Measurements from ENCODE around the gene FAM149A.

FAM149A gene

DNA sequence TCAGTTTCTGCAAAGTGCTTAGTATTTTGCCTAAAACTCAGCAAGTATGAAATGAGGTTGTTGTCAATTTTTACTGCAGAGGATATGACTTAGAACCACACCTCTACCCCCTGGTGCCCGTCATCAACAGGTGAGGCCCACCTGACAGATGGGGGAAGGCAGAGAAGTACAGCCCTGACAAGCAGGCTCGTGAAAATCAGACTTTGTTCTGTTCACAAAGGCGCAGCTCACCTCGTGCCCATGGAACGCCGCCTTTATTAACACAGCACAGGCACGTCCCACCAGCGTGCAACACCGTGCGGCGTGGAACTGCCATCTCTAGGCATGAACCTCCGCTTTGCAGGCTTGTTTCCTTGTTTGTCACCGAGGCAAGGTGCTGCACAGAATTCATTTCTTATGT, 100.2 kb downstream of the FAM149A start:
- no peak for DNase-seq

DNA sequence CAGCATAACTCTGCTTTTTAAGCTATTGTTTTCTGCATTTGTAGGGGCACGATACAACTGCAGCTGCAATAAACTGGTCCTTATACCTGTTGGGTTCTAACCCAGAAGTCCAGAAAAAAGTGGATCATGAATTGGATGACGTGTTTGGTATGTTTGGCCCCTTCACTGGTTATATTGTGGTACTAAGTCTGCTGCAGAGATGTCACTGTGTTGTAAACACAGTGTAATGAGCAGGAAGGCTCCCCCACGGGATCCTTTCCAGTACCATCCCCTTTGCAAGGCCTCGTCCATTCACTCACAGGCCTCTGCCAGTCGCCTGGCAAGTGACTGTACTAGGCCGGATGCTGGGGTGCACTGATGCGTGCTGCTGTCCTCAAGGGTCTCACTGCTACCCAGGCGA, 100.7 kb downstream of the FAM149A start:
- no peak for DNase-seq

DNA sequence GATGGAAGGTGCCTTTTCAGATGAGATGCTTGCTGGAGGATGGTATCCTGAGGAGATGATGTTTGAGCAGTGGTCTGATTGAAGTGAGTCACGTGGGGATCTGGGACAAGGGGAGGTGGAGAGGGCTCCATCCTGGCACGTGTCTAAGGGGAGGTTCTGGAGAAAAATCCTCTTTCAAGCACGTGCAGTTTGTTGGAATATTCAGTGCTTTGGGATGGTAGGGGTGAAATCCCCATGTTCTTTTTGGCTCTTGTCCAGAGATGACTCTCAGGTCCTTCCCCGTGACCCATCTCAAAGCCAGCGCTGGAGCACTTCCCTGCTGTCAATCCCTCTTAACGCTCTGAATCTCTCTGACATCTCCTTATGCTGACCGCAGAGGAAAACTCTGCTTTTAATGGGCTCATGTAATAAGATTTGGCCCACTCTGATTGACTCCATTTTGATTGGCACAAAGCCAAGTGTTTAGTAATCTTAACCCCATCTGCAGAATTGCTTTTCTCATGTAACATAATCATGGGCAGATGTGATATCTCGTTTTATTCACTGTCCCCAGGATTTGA, 112.0 kb downstream of the FAM149A start:
- no peak for DNase-seq

DNA sequence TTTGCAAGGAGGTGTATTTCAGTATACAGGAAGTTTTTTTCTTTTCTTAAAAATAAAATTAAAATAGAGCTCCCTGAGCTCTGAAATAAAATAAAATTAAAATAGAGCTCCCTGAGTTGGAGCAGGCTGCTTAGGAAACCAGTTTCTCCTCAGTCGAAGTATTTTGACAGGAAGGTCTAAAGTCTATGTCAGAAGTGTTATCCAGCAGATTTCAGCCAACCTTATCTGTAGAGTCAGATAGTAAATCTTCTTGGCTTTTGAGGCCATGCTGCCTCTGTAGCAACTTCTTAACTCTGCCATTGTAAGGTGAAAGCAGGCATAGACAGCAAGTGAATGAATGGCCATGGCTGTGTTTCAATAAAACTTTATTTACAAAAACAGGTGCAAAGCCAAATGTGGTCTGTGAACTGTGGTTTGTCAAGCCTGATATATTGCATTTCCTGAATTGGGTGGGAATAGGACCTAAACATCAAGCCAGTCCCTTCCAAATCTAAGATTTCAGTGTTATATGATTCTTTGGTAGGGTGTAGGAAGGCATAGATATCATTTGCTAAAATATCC, 113.3 kb downstream of the FAM149A start:
- DNase-seq, result no peak

DNA sequence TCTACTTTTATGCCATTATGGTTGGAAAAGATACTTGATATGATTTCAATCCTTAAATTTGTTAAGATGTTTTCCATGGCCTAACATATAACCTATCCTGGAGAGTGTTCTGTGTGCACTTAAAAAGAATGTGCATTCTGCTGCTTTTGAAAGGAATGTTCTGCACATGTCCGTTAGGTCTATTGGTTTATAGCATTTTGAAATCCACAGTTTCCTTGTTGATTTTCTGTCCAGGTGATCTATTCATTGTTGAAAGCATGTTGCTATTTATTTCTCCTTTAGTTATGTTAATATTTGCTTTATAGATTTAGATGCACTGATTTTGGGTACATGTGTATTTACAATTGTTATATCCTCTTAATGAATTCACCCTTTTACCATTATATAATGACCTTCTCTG, 117.1 kb downstream of the FAM149A start:
- DNase-seq, result no peak
